HG03108 (cell line): ENCODE measurements around the gene FITM1.

Source experiments
- ATAC-seq: cut with Tn5 transposase; IDR thresholded peaks from one replicate; pipeline ENCODE4 v1.9.1; 2021; ENCODE audit warnings: moderate library complexity; ENCODE audit not compliant: unreplicated experiment

FITM1 gene

DNA sequence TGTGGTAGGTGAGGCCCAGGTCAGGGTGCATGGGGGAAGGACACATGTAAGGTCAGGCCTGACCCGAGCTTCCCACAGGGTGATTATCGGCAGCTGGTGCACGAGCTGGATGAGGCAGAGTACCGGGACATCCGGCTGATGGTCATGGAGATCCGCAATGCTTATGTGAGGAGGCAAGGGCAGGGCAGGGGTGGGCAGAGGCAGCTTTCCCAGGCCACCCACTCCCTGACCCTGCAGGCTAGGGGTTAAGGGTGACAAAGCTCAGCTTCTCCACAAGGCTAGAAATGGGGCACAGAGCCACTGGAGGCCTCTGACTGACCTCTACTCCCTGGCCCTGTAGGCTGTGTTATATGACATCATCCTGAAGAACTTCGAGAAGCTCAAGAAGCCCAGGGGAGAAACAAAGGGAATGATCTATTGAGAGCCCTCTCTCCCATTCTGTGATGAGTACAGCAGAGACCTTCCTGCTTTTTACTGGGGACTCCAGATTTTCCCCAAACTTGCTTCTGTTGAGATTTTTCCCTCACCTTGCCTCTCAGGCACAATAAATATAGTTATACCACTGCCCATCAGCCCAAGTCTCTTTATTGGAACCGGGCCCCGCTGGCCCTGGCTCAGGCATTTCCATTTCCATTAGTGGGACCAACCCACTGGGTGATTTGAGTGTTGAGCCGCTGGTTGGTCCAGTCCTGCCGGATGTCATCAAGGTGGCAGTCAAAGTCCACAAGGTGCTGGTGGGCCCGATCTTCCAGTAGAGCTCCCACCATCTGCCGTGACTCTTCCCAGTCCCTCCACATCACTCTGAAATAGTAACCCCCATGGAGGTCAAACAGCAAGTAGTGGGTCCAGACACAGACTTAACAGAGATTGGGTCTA lies 8.2 kb downstream of the FITM1 start:
- ATAC-seq = no peak

DNA sequence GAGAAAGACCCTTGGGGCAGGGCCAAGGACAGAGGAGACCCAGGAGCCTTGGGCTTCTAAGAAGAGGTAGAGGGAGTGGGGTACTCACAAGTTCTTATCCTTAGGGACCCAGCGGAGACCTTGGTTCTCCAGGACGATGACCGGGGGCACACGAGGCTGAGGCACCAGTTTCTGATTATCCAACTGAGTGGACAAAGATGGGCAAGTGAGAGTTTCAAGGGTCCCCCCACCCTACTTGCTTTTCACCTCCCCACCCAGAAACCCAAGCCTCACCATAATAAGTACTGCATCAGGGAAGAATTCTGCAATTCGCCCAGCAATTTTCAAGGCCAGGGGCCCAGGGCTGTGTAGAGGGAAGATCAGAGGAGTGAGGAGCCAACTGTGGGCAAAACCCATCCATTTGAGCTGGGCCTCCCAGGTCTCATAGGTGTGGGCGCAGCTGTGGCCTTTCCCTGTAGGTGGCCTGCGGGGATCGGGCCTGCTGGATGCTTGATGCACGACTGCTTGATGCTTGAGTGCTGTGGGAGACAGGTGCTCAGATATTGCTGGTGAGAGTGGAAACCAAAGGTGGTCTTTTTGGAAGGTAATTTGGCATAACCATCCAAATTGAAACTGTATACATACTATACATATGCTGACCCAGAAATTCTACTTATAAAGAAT lies 8.9 kb downstream of the FITM1 start:
- no peak for ATAC-seq

DNA sequence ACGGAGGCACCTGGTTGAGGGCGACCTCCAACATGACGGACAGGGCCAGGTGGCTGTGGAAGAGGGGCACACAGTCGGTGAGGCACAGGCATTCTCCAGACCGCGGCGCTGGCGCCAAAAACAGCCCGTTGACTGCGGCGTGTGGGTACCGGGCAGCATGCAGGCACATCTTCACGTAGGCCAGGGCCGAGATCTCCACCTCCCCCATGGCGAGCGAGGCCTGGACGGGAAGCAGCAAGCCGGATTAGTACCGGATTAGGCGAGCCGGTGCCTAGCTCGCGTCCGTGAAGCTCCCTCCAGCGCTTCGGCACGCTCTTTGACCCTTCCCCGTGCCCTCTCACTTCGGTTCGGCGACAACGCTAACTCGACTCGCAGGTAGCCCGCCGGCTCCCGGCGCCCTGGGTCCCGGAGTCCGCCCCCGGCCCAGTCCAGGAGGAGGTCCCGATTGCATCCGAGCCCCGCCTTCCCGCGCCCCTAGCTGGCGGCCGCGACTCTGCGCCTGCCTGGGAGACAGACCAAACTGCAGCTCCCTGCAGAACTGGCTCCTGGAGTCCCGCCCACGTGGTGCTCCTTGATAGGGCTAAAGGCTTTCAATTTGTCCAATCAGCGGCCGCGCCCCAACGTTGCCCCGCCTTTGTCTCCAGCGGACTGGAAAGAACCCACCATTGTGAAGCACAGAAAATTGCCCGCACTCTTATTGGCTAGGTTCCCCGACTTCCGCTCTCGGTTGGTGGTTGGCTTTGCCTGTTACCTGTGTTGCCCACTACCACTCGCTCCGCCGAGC lies 10.8 kb downstream of the FITM1 start, which contains the start of gene EMC9:
Gene EMC9 (minus strand): TSS at position 495 of the 784 bp plus-strand sequence. CDS start 287 bp downstream, at position 208.
- peak; percentile 87 for ATAC-seq

DNA sequence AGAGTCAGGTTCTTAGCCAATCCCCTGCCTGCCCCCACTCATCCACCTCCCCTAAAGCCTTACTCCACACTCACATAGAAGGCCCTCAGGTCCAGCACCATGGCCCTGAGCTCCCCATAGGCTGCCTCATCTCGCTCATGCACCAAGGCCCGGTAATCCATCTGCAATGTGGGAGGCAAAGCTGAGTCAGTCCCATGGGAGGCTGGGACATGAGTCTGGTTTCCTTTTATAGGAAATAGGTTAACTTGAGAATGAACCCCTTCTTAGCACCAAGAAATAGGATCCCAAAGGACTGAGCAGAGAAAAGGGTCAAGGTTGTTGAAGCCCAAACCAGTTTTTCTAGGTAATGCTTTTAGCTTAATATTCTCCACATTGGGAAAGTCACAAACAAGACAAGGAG lies 13.1 kb downstream of the FITM1 start:
- ATAC-seq = no peak

DNA sequence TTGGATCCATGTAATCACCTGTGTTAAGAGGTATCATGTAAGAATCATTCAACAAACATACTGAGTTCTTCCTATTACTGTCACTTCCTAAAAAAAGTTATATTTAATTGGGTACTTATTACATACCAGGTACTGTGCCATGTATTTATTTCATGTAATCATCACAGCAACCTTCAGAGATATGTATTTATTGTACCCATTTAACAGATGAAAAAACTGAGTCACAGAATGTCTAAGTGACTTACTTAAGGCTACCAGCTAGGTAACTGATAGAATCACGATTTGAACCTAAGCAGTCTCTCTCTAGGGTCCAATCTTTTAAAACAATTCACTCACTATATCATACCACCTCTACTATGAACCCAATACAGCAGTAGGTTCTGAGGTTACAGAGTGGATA lies 14.0 kb downstream of the FITM1 start:
- ATAC-seq = no peak

DNA sequence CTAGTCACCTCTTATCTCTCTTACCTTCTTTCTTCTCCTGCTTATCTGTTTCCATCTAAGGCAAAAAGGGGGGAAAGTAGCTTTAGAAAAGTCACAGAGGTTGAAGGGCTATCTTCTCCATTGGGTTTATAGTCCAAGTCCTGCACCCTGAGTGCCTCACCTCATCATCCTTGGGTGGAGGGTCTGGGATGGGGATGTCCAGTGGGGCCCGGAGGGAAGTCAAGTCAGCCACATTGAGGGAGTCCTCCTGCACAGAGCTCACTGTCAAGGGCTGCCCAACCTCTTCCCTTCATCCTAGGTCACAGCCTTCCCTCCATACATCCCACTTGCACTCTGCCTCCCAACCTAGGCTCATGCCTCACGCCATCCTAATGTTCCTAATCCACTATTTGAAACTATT lies 14.8 kb downstream of the FITM1 start:
- no peak for ATAC-seq

DNA sequence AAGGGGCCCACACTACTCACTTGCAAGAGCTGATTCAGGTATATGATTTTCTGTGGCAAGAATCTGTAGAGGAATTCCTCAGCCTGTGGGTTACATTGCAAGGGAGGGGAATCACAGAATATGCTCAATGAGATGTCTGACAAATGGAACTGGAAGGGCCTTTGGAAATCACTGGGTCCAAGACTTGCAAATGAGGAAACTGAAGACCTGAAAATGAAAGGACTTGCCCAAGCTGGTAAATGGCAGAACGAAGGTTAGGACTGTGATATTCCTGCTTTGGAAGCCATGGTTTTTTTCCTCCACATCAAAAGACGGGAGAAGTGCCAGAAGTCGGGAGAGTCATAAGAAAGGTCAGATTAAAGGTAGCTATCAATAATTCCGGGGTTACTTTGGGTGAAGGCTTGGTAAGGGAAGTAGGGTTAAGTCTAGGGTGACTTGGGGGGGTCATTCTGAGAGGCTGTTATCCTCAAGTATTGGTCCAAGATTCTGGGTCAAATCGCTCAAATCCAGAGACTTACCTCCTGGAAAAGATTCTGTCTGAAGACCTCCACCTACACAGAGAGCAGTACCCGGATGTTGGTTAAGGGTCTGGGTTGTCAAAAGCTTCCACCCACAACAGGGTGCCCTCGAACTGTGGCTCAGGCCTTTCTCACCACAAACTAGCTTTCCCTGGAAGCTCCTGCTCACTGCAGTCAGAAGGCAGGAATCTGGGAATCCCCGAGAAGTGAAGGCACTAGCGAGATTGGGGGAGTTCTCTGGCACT lies 15.4 kb downstream of the FITM1 start:
- no peak for ATAC-seq

DNA sequence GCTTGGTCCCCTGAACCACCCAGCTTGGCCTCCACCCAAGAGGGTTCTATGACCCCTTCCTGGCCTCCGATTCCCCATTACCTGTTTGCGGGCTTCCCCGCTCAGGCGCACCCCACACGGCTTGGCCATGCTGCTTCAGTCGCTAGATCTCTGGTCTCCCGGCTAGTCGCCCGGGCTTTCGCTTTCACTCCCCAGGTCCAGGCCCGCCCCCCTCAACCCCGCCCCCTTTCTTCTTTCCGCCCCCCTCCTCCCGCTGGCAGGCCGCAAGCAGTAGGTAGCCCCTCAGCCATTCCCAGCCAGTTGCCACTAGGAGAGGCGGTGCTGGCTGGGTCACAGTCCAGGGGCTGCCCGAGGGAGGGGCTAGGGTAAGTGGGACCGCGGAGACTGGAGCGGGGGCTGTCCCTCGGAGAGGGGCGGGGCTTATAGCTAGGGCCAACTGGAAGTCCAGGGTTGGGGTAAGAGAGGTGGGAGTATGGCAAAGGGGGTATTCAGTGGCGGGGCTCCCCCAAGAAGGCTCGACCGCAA lies 16.1 kb downstream of the FITM1 start, which contains the start of gene PSME2:
Gene PSME2 (minus strand): TSS at position 158 of the 525 bp plus-strand sequence. CDS start 29 bp downstream, at position 129.
- ATAC-seq = peak; percentile 68

DNA sequence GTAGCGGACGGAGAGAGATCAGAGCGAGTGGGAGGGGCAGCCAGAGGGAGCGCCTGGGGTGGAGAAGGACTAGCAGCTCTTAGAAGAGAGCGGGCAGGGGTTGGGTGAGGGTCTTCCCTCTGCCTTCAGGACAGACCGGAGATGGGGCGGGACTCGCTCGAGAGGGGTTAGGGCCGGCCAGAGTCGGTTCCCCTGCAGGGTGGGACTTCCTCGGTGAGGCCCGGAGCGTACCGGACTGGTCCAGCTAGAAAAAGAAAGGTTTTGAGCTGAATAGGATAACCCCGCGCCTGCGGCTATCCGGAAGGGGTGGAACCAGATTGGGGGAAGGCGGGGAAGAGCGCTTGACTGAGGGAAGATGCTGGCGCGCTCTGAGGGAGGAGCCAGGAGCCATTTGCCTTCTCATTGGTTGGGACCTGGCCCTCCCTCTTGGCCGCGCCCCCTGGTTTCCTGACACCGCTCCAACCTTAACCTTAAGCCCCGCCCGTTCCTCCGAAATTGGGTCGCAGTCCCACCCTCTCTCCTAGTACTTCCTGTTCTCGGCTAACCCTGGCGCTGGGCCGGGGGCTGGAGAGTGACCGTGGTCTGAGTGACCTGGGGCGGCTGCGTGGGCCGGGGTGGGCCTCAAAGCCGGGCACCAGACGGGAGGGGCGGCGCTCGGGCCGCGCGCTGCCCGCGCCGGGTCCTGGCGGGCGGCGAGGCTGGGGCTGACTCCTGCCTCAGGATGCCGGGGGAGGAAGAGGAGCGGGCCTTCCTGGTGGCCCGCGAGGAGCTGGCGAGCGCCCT lies 16.7 kb downstream of the FITM1 start, which contains the start of gene RNF31:
Gene RNF31 (plus strand): TSS at position 521 of the 783 bp plus-strand sequence. CDS start 201 bp downstream, at position 722.
- peak; percentile 79 for ATAC-seq

DNA sequence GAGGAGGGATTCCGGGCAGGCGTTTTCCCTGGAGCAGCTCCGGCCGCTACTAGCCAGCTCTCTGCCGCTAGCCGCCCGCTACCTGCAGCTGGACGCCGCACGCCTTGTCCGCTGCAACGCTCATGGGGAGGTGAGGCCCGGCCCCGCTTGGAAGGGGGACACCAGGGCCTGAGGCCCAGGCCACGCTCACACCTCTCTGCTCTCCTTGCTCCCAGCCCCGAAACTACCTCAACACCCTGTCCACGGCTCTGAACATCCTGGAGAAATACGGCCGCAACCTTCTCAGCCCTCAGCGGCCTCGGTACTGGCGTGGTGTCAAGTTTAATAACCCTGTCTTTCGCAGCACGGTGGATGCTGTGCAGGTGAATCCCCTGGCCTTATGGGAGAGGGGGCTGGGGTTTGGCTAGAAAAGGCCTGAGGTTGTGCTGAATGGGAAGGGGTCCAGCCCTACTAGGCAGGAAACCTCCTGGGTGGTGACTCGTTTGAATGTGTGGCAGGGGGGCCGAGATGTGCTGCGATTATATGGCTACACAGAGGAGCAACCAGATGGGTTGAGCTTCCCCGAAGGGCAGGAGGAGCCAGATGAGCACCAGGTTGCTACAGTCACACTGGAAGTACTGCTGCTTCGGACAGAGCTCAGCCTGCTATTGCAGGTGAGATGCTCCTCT lies 17.4 kb downstream of the FITM1 start:
- no peak for ATAC-seq

DNA sequence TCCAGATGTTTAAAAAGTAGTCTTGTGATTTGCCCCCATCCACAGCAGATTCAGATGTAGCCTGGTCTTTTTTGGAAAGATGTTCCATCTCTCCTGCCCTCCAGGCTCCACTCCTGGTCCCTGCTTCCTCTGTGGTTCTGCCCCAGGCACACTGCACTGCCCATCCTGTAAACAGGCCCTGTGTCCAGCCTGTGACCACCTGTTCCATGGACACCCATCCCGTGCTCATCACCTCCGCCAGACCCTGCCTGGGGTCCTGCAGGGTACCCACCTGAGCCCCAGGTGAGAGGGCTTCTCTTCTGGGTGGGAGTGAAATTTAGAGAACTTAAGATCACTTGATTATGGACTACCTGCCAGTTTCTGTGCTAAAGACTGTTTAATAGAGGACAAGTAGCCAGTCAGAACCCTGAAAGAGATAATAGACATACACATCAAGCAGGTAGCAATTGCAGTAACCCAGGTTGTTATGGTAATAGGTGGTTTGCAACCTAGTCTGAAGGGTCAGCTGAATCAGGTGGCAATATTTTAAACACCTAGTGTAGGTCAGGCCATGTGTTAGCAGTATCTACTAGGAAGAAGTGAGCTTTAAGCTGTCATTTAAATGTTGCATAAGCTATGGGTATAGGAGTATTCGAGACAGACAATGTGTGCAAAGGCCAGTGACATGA lies 19.0 kb downstream of the FITM1 start:
- no peak for ATAC-seq

DNA sequence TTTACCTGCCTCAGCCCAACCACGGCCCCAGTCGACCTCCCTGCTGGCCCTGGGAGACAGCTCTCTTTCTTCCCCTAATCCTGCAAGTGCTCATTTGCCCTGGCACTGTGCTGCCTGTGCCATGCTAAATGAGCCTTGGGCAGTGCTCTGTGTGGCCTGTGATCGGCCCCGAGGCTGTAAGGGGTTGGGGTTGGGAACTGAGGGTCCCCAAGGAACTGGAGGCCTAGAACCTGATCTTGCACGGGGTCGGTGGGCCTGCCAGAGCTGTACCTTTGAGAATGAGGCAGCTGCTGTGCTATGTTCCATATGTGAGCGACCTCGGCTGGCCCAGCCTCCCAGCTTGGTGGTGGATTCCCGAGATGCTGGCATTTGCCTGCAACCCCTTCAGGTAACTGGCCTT lies 19.6 kb downstream of the FITM1 start:
- ATAC-seq = no peak

DNA sequence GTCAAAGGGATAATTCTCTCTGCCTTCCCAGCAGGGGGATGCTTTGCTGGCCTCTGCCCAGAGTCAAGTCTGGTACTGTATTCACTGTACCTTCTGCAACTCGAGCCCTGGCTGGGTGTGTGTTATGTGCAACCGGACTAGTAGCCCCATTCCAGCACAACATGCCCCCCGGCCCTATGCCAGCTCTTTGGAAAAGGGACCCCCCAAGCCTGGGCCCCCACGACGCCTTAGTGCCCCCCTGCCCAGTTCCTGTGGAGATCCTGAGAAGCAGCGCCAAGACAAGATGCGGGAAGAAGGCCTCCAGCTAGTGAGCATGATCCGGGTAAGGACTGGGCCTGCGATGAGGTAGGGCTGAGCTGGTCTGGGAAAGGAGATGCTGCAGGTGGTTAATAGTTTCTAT lies 20.1 kb downstream of the FITM1 start:
- no peak for ATAC-seq

DNA sequence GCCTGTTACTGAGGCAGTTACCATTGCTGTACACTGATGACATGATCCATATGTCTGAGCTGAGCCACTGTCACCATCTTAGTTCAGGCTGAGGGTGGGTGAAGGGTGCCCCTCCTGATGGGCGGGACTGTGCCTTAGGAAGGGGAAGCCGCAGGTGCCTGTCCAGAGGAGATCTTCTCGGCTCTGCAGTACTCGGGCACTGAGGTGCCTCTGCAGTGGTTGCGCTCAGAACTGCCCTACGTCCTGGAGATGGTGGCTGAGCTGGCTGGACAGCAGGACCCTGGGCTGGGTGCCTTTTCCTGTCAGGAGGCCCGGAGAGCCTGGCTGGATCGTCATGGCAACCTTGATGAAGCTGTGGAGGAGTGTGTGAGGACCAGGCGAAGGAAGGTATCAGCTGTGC lies 20.5 kb downstream of the FITM1 start:
- ATAC-seq = no peak

DNA sequence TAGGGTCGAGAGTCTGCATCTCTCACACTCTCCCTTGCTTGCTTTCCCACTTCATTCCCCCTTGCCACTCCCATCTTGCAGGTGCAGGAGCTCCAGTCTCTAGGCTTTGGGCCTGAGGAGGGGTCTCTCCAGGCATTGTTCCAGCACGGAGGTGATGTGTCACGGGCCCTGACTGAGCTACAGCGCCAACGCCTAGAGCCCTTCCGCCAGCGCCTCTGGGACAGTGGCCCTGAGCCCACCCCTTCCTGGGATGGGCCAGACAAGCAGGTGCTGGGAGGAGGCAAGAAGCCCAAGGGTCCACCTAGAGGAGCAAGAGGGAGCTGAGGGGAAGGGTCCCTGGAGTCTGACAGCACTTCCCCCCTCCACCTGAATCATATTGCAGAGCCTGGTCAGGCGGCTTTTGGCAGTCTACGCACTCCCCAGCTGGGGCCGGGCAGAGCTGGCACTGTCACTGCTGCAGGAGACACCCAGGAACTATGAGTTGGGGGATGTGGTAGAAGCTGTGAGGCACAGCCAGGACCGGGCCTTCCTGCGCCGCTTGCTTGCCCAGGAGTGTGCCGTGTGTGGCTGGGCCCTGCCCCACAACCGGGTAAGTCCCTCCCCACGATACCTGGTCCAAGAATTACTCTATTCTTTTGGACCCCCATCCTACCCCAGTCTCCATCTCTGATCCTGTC lies 21.1 kb downstream of the FITM1 start:
- ATAC-seq = no peak

DNA sequence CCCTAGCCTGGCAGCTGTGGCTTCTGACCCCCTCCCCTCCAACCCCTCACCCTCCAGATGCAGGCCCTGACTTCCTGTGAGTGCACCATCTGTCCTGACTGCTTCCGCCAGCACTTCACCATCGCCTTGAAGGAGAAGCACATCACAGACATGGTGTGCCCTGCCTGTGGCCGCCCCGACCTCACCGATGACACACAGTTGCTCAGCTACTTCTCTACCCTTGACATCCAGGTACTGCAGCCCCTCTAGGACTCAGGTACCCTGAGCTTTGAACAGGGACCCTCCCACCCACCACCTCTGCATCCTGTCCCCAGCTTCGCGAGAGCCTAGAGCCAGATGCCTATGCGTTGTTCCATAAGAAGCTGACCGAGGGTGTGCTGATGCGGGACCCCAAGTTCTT lies 24.6 kb downstream of the FITM1 start:
- no peak for ATAC-seq

DNA sequence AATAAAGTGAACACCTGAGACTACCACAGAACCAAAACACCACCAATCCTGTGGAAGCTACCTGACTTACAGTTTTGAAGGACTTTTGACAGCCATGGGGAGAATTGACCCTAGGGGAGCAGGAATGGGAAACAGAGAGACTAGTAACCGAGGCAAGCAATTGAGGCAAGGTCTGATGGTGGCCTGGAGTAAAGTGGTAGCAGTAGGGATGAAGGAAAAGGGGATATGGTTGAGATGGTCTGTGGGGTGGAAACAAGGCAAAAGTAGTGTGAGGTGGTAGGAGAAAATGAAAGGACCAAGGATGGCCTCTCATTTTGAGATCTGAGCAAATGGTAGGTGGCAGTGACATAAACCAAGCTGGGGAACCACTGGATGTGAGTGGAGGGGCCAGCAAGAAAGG lies 26.4 kb downstream of the FITM1 start:
- no peak for ATAC-seq

DNA sequence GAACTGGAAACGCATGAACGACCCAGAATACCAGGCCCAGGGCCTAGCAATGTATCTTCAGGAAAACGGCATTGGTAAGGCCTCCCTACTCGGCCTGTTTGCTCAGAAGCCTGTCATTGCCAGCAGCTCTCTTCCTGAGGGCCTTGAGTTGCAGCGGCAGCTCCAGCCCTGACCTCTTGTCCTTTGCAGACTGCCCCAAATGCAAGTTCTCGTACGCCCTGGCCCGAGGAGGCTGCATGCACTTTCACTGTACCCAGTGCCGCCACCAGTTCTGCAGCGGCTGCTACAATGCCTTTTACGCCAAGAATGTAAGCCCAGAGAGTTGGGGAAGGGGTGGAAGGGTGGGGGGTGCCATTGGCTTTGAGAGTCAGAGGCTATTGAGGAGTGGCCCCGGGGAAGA lies 26.9 kb downstream of the FITM1 start:
- ATAC-seq = no peak
